Calu3 (cell line): Measurements from ENCODE around the gene DNAH6. TPM values are rescaled to one million over a fixed set of nuclear protein-coding genes. Genes with fewer than 3 reads are reported as not detected.
"Not testable (repeated sequence)": the region's sequence is repeated elsewhere in the genome, so short reads cannot be mapped to it uniquely, and the experiment has no call there.

Source experiments
- Bru-seq: library from RNA; stranded (reverse); fragments of 400-500 nt; gene quantifications from one replicate; lab custom pipeline; 2021; lab: Mats Ljungman, UMichigan
- BruChase-seq, 2 experiments: library from RNA; stranded (reverse); fragments of 400-500 nt; gene quantifications; one replicate each; lab custom pipeline; 2021; lab: Mats Ljungman, UMichigan
- BruUV-seq: library from RNA; stranded (reverse); fragments of 400-500 nt; replicated peaks from 2 replicates; lab custom pipeline; 2021; lab: Mats Ljungman, UMichigan
- CTCF ChIA-PET: fragments of 300-600 bp; sonication (Branson Sonifier 250); formaldehyde crosslinking; loops from one replicate; lab custom pipeline; 2022; ENCODE audit warnings: antibody characterized with exemption; lab: Charles Lee
- DNase-seq: peaks from one replicate; pipeline ENCODE4 v3.0.0; 2022
- H3K27ac Mint-ChIP-seq: one replicate; pipeline ENCODE4 v1.8.0; 2022; ENCODE audit warnings: mixed read lengths; ENCODE audit not compliant: unreplicated experiment
- H3K27me3 Mint-ChIP-seq: one replicate; pipeline ENCODE4 v1.8.0; 2022; ENCODE audit warnings: mixed read lengths; ENCODE audit not compliant: unreplicated experiment
- H3K36me3 Mint-ChIP-seq: one replicate; pipeline ENCODE4 v1.8.0; 2022; ENCODE audit warnings: mild to moderate bottlenecking, moderate library complexity, mixed read lengths; ENCODE audit not compliant: insufficient read depth, unreplicated experiment
- H3K4me1 Mint-ChIP-seq: one replicate; pipeline ENCODE4 v1.8.0; 2022; ENCODE audit warnings: mild to moderate bottlenecking, low read depth, mixed read lengths; ENCODE audit not compliant: unreplicated experiment
- H3K4me3 Mint-ChIP-seq: one replicate; pipeline ENCODE4 v1.8.0; 2022; ENCODE audit warnings: mild to moderate bottlenecking, low read depth, moderate library complexity, mixed read lengths; ENCODE audit not compliant: unreplicated experiment
- H3K9me3 Mint-ChIP-seq: one replicate; pipeline ENCODE4 v1.8.0; 2022; ENCODE audit warnings: low read depth, mixed read lengths; ENCODE audit not compliant: unreplicated experiment
- CTCF ChIP-seq: fragments of 200-600 bp; IDR thresholded peaks from one replicate; pipeline ENCODE4 v1.8.0; 2022; ENCODE audit warnings: antibody characterized with exemption; ENCODE audit not compliant: unreplicated experiment
- intact Hi-C: fragments of 100-400 bp; cut with micrococcal nuclease; formaldehyde crosslinking; loops from one replicate; pipeline ENCODE4 v1.10.0; 2022; ENCODE audit not compliant: unreplicated experiment
- long read RNA-seq: library from polyadenylated mRNA; stranded (forward); transcript quantifications from one replicate; pipeline ENCODE4 v2.0.0, GENCODE V29; 2022
- total RNA-seq: library from RNA; stranded (reverse); gene quantifications from 2 replicates; pipeline ENCODE4 v1.2.3, GENCODE V29; 2022

Gene DNAH6
- total RNA-seq (0.95 and 1.3 TPM in 2 replicates), Bru-seq, nascent RNA (percentile 28 among the genes with signal in this experiment), BruChase-seq, experiment 1, labeled RNA remaining after a 6-hour chase (percentile 15 among the genes with signal in this experiment), BruChase-seq, experiment 2, labeled RNA remaining after a 2-hour chase (percentile 17 among the genes with signal in this experiment)
- long read RNA-seq, result 0 reads

- H3K9me3 Mint-ChIP-seq, result peaks cover under 1% of the 10 kb centered on the region
- no peaks in the 10 kb centered on the region for H3K4me1 Mint-ChIP-seq
- BruUV-seq, result TSS peak; percentile 89
- H3K27me3 Mint-ChIP-seq, result no peaks in the 10 kb centered on the region
- H3K36me3 Mint-ChIP-seq, result peaks cover 6% of the 10 kb centered on the region
- peak; percentile 87 for DNase-seq
- CTCF ChIA-PET, result interaction anchor here (1.3 to 1.5 kb wide), 2 partner anchors 10 to 23 kb away, joined by 3 to 4 read pairs; no protein-coding TSS in a partner anchor
- H3K4me3 Mint-ChIP-seq, result peak within 1 kb of the TSS; percentile 71
- no peak for TF ChIP-seq CTCF
- intact Hi-C loops, result loop anchor here (5.0 kb wide), 1 partner anchor 101 kb away; no protein-coding TSS in a partner anchor
- H3K27ac Mint-ChIP-seq, result peak within 1 kb of the TSS; percentile 75
Observed at GRCh38 chr2:84516234-84516986, at the start of gene DNAH6. Gene DNAH6 (plus strand): TSS chr2:84516498. CDS start chr2:84517827, 1,329 bp downstream.

- H3K27ac Mint-ChIP-seq, result no peak overlapping the region
- TF ChIP-seq CTCF, result no peak
- DNase-seq, result no peak
- CTCF ChIA-PET, result no interaction called here
- intact Hi-C loops, result no loop called here
- no peaks in the 10 kb centered on the region for H3K36me3 Mint-ChIP-seq
- no peak overlapping the region for H3K4me3 Mint-ChIP-seq
- no TSS peak for BruUV-seq
- H3K4me1 Mint-ChIP-seq, result peaks cover 6% of the 10 kb centered on the region
- no peaks in the 10 kb centered on the region for H3K27me3 Mint-ChIP-seq
- peaks cover 2% of the 10 kb centered on the region for H3K9me3 Mint-ChIP-seq
Observed at GRCh38 chr2:84467389-84467788, 48.9 kb upstream of the DNAH6 start.

GRCh38 chr2:84472423-84472822, 43.9 kb upstream of the DNAH6 start:
- intact Hi-C loops, result loop anchor here (5.0 kb wide), 1 partner anchor 45 kb away; no protein-coding TSS in a partner anchor
- DNase-seq, H3K9me3 Mint-ChIP-seq, H3K27me3 Mint-ChIP-seq, H3K4me3 Mint-ChIP-seq, BruUV-seq, H3K36me3 Mint-ChIP-seq, H3K27ac Mint-ChIP-seq: not testable (repeated sequence)
- H3K4me1 Mint-ChIP-seq, result peaks cover 23% of the 10 kb centered on the region
- CTCF ChIA-PET, result interaction anchor here (0.8 to 1.4 kb wide), 2 partner anchors 13 to 14 kb away, joined by 3 read pairs; partner anchors contain the start of gene SUCLG1

- H3K27me3 Mint-ChIP-seq, result no peaks in the 10 kb centered on the region
- TF ChIP-seq CTCF, result no peak
- peaks cover 5% of the 10 kb centered on the region for H3K9me3 Mint-ChIP-seq
- H3K4me1 Mint-ChIP-seq, result peaks cover 23% of the 10 kb centered on the region
- no peak overlapping the region for H3K27ac Mint-ChIP-seq
- no TSS peak for BruUV-seq
- H3K4me3 Mint-ChIP-seq, result no peak overlapping the region
- DNase-seq, result no peak
- H3K36me3 Mint-ChIP-seq, result peaks cover 7% of the 10 kb centered on the region
- CTCF ChIA-PET, result interaction anchor here (0.8 to 1.4 kb wide), 2 partner anchors 14 kb away, joined by 3 read pairs; partner anchors contain the start of gene SUCLG1
- intact Hi-C loops, result loop anchor here (5.0 kb wide), 1 partner anchor 46 kb away; no protein-coding TSS in a partner anchor
Observed at GRCh38 chr2:84472856-84473565, 43.3 kb upstream of the DNAH6 start.
